ENCODE measurements around the gene FXYD2.

Gene FXYD2

GRCh38 chr11:117860139-117860538 is 35.6 kb upstream of the FXYD2 start:
- Histone ChIP-seq H3K9me3 (no peaks in the 10 kb centered on the region), H3K27me3 (no peaks in the 10 kb centered on the region), H3K27ac (no peak overlapping the region), H3K36me3 (no peaks in the 10 kb centered on the region), H3K4me1 (peaks cover 0 to 3% (median 0%) of the 10 kb centered on the region in 4 donors), H3K4me3 (no peak overlapping the region)
- DNase-seq = no peak
- intact Hi-C loops (cut with DNase I; ENCODE audit: low total_unique reads) = no loop called here
- TF ChIP-seq CTCF (IDR thresholded peaks at IDR 0.05) = no peak

- H3K4me1 ChIP-seq = peaks cover 0 to 3% (median 0%) of the 10 kb centered on the region in 4 donors
- no peaks in the 10 kb centered on the region for H3K27me3 ChIP-seq
- no peak for TF ChIP-seq CTCF (IDR thresholded peaks at IDR 0.05)
- no peaks in the 10 kb centered on the region for H3K36me3 ChIP-seq
- no peaks in the 10 kb centered on the region for H3K9me3 ChIP-seq
- DNase-seq = no peak
- H3K4me3 ChIP-seq = no peak overlapping the region
- intact Hi-C loops (cut with DNase I; ENCODE audit: low total_unique reads) = no loop called here
- H3K27ac ChIP-seq = no peak overlapping the region
Observed at GRCh38 chr11:117859488-117860112, 35.1 kb upstream of the FXYD2 start.

- H3K9me3 ChIP-seq = no peaks in the 10 kb centered on the region
- peaks cover 0 to 3% (median 0%) of the 10 kb centered on the region in 4 donors for H3K4me1 ChIP-seq
- H3K27ac ChIP-seq = no peak overlapping the region
- no peaks in the 10 kb centered on the region for H3K27me3 ChIP-seq
- intact Hi-C loops (cut with DNase I; ENCODE audit: low total_unique reads) = no loop called here
- TF ChIP-seq CTCF (IDR thresholded peaks at IDR 0.05) = no peak
- H3K36me3 ChIP-seq = no peaks in the 10 kb centered on the region
- DNase-seq = no peak
- H3K4me3 ChIP-seq = no peak overlapping the region
Observed at GRCh38 chr11:117859061-117859460, 34.5 kb upstream of the FXYD2 start.

GRCh38 chr11:117857734-117858414 is 33.3 kb upstream of the FXYD2 start:
- Histone ChIP-seq H3K27me3 (no peaks in the 10 kb centered on the region), H3K4me3 (no peak overlapping the region), H3K36me3 (no peaks in the 10 kb centered on the region), H3K9me3 (no peaks in the 10 kb centered on the region), H3K4me1 (peaks cover 0 to 3% (median 0%) of the 10 kb centered on the region in 4 donors), H3K27ac (no peak overlapping the region)
- TF ChIP-seq CTCF (IDR thresholded peaks at IDR 0.05) = no peak
- intact Hi-C loops (cut with DNase I; ENCODE audit: low total_unique reads) = no loop called here
- DNase-seq = peak in 1 of 2 donors; percentile 53

GRCh38 chr11:117855912-117856651 is 31.5 kb upstream of the FXYD2 start:
- Histone ChIP-seq H3K4me3 (no peak overlapping the region), H3K36me3 (no peaks in the 10 kb centered on the region), H3K4me1 (no peaks in the 10 kb centered on the region), H3K9me3 (peaks cover 0 to 5% (median 0%) of the 10 kb centered on the region in 3 donors), H3K27ac (no peak overlapping the region), H3K27me3 (no peaks in the 10 kb centered on the region)
- intact Hi-C loops (cut with DNase I; ENCODE audit: low total_unique reads) = no loop called here
- no peak for DNase-seq
- no peak for TF ChIP-seq CTCF (IDR thresholded peaks at IDR 0.05)

Data from tibial artery (tissue), 4 donors.